ENCODE measurements around the gene SLC30A4. TPM values are rescaled to one million over a fixed set of nuclear protein-coding genes. Genes with fewer than 3 reads are reported as not detected.
"Not testable (repeated sequence)": the region's sequence is repeated elsewhere in the genome, so short reads cannot be mapped to it uniquely, and the experiment has no call there.

SLC30A4 gene, protein sequence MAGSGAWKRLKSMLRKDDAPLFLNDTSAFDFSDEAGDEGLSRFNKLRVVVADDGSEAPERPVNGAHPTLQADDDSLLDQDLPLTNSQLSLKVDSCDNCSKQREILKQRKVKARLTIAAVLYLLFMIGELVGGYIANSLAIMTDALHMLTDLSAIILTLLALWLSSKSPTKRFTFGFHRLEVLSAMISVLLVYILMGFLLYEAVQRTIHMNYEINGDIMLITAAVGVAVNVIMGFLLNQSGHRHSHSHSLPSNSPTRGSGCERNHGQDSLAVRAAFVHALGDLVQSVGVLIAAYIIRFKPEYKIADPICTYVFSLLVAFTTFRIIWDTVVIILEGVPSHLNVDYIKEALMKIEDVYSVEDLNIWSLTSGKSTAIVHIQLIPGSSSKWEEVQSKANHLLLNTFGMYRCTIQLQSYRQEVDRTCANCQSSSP
- total RNA-seq, result 8.5 TPM
- long read RNA-seq, partial matches to known transcripts, result 1 of 2 reads
- long read RNA-seq, other reads (novel, unspliced or antisense), result 1 of 2 reads

DNA sequence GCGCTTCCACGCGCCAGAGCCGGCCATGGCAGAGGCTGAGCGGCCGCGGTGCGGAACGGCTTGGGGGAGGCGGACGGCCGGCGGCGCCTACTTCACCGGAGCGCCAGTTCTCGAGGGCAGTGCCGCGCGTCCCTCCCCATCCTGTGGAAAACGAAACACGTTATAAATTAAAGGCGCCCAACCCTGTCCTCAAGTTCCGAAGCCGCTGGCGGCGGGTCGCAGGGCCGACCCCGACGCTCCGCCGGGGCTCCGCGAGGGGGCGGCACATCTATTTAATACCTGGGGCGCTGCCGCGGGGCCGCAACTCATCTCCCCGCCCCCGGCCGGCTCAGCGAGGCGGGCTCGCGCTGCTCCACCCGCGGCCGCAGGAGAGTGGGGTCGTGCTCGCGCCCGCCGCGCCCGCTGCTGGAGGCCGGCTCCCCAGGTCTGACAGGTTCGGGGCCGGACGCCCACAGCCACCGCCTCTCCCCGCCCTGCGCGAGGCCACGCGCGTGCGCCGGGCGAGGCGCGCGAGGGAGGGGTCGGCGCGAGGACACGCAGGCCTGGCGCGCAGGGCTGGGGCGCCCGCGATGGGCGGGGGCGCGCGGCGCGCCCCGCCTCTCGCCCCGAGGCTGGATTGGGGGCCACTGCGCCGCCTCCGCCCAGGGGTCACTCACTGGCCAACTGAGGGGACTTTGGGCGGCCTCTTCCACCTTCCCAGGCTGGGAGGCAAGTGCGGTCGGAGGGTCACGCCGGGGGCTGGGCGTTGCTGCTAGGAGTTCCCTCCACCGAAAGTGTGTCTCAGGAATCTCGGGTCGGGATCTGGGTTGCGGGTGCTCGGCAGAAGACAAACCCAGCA is at the start of gene SLC30A4:
SLC30A4 (minus strand) TSS at position 428 of the 838 bp plus-strand sequence; CDS start at position 27, 401 bp downstream.
- DNase-seq (ENCODE audit: low spot score), result peak; percentile 92

GRCh38 chr15:45555934-45556608 is 33.5 kb upstream of the SLC30A4 start:
- DNase-seq (ENCODE audit: low spot score), result no peak

- no peak for DNase-seq (ENCODE audit: low spot score)
Measured at GRCh38 chr15:45551676-45552075, 29.1 kb upstream of the SLC30A4 start.

DNA sequence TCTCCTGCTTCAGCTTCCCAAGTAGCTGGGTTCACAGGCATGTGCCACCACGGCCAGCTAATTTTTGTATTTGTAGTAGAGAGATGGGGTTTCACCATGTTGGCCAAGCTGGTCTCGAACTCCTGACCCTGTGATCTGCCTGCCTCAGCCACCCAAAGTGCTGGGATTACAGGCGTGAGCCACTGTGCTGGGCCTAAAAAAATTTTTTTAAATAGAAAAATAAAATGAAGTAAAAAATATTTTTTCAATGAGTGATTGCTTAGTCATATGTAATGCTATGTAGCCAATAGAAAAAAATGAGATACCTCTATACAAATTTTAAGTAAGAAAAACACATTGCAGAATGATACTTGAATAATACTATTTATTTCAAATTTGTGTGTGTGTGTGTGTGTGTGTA is 27.9 kb upstream of the SLC30A4 start:
- DNase-seq (ENCODE audit: low spot score), result no peak

GRCh38 chr15:45549541-45550220 is 27.1 kb upstream of the SLC30A4 start:
- no peak for DNase-seq (ENCODE audit: low spot score)

- no peak for DNase-seq (ENCODE audit: low spot score)
Measured at GRCh38 chr15:45548753-45549520, 26.4 kb upstream of the SLC30A4 start.

- no peak for DNase-seq (ENCODE audit: low spot score)
Measured at GRCh38 chr15:45546789-45547188, 24.2 kb upstream of the SLC30A4 start.

- DNase-seq (ENCODE audit: low spot score), result no peak
Measured at GRCh38 chr15:45544266-45545023, 21.9 kb upstream of the SLC30A4 start.

- no peak for DNase-seq (ENCODE audit: low spot score)
Measured at GRCh38 chr15:45543051-45543450, 20.5 kb upstream of the SLC30A4 start.

DNA sequence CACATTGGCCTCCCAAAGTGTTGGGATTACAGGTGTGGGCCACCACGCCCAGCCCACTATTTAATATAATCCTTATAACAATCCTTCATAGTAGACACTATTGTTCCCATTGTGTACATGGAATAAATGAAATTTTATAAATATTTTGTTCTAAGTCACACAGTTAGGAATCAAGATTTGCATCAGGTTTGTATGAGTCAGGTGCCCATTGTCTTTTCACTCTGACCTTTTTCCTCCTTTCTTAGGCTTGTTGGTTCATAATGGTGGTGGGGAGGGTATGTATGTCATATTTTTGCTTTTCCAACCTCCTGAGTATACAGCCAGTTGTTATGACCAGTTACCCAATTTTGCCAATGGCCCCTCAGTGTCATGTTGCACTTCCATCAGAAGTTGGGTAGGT is 18.0 kb upstream of the SLC30A4 start:
- no peak for DNase-seq (ENCODE audit: low spot score)

DNA sequence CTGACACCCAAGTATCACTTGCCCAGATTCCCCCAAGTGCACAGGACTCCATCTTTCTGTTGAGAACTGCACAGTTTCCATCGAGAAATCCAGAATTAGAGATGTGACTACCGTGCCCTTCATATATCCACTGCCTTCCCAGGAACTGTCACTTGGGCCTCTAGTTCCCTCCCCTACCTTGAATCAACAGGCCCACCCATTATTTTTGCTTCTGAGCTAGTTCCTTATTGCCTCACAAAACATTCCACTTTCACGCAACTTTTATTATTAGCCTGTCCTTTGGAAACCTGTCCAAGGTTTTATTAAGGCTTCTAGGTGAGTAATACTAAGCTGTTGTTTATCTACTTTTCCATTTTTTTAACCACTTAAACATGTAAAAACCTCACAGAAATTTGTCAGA is 17.1 kb upstream of the SLC30A4 start:
- no peak for DNase-seq (ENCODE audit: low spot score)

GRCh38 chr15:45536934-45537333 is 14.4 kb upstream of the SLC30A4 start:
- no peak for DNase-seq (ENCODE audit: low spot score)

DNA sequence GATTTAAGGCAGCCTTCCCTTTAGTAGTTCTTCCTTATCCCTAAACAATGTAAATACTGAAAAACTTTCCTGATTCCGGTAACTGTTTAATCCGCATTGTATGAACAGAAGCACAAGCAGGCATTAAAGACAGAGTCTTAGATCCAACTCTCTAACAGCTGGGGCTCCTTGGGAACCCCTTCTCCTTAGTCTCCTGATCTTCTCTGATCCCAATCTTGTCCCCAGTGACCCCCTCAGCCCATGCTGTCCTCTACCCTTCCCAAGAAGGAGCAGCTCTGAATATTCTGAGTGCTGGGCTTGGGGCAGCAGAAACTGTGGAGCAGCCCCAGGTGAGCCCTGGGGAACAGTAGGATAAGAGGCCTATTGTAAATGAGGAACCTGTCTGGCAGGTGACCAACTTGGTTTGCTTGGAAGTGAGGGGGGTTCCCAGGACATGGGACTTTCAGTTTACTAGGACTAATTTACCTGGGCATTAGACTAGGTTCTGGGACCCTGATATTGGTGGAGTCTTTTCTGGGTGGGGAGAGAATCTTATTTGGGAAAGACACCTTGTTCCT is 13.0 kb upstream of the SLC30A4 start:
- DNase-seq (ENCODE audit: low spot score), result no peak

GRCh38 chr15:45534821-45535220 is 12.3 kb upstream of the SLC30A4 start:
- no peak for DNase-seq (ENCODE audit: low spot score)

GRCh38 chr15:45532892-45533291 is 10.3 kb upstream of the SLC30A4 start:
- not testable (repeated sequence) for DNase-seq (ENCODE audit: low spot score)

DNA sequence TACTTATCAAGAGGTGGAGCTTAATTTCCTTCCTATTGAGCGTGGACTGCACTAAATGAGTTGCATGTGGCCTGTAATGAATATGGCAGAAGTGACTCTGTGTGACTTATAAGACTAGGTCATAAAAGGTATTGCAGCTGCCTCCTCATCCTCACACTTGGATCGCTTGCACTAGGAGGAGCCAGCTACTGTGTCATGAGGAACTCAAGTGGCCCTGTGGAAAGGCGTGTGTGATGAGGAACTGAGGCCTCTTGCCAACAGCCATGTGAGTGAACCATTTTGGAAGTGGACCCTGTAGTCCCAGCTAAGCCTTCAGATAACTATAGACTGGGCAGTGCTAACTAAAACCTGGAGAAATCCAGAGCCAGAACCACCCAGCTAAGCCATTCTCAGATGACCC is 7.1 kb upstream of the SLC30A4 start:
- no peak for DNase-seq (ENCODE audit: low spot score)

DNA sequence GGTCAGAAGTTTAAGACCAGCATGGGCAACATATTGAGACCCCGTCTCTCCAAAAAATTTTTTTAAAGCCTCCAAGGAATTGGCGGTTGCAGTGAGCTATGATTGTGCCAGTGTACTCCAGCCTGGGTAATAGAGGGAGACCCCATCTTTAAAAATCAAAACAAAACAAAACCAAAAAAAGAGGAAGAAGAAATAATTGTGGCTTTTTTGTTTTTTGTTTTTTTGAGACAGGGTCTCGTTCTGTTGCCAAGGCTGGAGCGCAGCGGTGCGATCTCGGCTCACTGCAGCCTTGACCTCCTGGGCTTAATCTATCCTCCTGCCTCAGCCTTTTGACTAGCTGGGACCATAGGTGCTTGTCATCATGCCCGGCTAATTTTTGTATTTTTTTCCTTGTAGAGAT is 4.5 kb upstream of the SLC30A4 start:
- DNase-seq (ENCODE audit: low spot score), result no peak

DNA sequence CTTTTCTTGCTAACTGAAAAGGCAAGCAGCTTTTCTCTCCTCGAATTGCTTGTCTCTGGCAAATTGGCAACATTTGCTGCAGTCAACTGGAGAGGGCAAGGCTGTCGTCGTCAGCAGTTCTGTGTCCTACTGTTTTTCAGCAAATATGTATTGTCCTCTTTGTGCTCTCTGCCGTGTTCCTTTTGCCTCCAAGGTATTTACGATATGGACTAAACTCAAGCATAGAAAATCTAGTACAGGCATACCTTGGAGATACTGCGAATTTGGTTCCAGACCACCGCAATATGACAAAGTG is 558 bp upstream of the SLC30A4 start:
- DNase-seq (ENCODE audit: low spot score), result no peak

GRCh38 chr15:45521596-45522327 is 793 bp downstream of the SLC30A4 start:
- DNase-seq (ENCODE audit: low spot score), result no peak

Measured in mesenteric fat pad (tissue), 1 donor.